Astrocyte of the spinal cord (primary cell): ENCODE results near the gene HES6.

Source experiments
- DNase-seq: peaks from one replicate; pipeline ENCODE4 v3.0.0; 2011; ENCODE audit warnings: low read depth, low spot score
- H3K4me3 ChIP-seq: 2 replicates; pipeline ENCODE4 v1.5.1; 2011; ENCODE audit warnings: low read depth, mild to moderate bottlenecking, low read length, moderate library complexity
- in situ Hi-C: cut with HindIII; loops from 2 replicates; pipeline ENCODE4 v1.10.0; 2017; ENCODE audit warnings: low sequenced_read_pairs
- TF ChIP-seq, protein P1 (sequence below): IDR thresholded peaks from 2 replicates; pipeline ENCODE4 v1.5.1; 2012; ENCODE audit warnings: low read depth, mild to moderate bottlenecking, low read length, inconsistent platforms

The HES6 gene

GRCh38 chr2:238190445-238190844 is 49.4 kb downstream of the HES6 start:
- DNase-seq: no peak
- TF ChIP-seq, protein P1, sequence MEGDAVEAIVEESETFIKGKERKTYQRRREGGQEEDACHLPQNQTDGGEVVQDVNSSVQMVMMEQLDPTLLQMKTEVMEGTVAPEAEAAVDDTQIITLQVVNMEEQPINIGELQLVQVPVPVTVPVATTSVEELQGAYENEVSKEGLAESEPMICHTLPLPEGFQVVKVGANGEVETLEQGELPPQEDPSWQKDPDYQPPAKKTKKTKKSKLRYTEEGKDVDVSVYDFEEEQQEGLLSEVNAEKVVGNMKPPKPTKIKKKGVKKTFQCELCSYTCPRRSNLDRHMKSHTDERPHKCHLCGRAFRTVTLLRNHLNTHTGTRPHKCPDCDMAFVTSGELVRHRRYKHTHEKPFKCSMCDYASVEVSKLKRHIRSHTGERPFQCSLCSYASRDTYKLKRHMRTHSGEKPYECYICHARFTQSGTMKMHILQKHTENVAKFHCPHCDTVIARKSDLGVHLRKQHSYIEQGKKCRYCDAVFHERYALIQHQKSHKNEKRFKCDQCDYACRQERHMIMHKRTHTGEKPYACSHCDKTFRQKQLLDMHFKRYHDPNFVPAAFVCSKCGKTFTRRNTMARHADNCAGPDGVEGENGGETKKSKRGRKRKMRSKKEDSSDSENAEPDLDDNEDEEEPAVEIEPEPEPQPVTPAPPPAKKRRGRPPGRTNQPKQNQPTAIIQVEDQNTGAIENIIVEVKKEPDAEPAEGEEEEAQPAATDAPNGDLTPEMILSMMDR: no peak
- no peak overlapping the region for H3K4me3 ChIP-seq
- in situ Hi-C loops: no loop called here
